ENCODE data around the gene ZNF654.
A peak's percentile ranks its signal among the peaks of the same experiment; 100 is the strongest.
"Not testable (repeated sequence)": the region's sequence is repeated elsewhere in the genome, so short reads cannot be mapped to it uniquely, and the experiment has no call there.

ZNF654 gene

DNA sequence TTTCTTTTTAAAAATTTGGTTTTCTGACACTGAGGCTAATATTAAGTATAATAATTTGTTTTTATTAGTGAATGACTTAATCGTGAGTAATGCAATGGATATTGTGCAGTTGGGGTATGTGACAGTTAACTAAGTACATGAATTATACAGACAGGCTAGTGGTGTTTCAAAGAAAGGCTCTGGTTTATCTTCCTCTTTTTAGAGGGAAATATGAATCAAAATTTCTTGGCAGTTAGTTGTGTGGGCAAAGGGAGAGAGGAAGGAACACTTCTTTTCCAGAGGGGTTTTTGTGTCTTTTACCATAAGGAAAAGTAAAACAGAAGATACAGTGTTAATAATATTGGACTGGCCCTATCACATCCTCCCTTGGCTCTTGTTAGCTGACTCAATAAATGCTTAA is 2.7 kb downstream of the ZNF654 start:
- DNase-seq (ENCODE audit: low read depth) = no peak

DNA sequence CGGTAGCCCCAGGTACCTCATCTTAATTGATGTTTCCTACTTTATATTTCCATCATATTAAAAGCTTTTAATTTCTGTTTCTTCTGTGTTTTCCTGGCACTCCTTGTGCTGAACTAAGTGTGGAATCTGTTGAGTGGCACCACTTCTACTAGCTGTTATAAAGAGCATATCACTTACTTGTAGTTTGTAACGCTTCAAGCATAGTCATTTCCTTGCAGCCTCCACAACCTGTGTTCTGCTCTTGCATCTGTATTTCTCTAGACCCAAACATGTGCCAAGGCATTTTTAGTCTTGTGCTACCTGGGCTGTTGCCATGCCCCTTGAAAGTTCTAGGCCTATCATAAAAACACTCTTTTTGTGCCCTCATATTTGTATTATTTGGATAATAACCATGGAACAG is 16.0 kb downstream of the ZNF654 start:
- no peak for DNase-seq (ENCODE audit: low read depth)

DNA sequence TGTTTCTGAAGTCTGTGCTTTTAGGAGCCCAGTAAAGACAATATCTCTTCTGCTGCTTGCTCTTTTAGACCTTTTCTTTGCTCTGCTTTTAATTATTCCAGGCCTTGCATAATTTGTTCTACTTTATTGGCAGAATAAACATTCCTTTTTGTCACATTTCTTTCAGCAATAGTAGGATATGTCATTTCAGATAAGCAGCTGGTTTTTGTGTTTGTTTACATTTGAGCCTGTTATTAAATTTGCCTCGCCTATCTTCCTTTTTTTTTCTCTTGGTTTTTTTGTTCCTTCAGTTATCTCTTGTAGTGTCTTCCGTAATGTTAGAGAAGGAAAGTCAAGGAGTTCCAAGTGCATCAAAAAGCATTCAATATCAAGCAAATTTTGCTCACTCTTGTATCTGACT is 16.4 kb downstream of the ZNF654 start:
- no peak for DNase-seq (ENCODE audit: low read depth)

DNA sequence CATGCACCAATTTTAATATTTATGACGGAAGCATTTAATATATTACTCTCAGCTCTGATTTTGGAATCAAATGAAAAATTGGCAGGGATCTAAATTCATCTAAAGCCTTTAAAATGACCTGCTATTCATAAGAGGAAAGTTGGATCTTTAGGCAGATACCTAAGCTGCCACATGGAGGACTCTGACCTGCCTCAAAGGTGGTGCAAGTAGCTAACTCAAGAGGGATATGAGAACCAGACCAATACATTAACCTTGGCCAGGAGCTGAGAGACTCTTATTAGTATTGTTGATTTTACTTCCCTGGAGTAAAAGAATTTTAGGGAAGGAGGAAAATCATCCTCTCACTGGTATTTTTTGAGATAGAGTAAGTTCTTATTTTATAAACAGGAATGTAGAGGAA is 17.7 kb downstream of the ZNF654 start:
- no peak for DNase-seq (ENCODE audit: low read depth)

DNA sequence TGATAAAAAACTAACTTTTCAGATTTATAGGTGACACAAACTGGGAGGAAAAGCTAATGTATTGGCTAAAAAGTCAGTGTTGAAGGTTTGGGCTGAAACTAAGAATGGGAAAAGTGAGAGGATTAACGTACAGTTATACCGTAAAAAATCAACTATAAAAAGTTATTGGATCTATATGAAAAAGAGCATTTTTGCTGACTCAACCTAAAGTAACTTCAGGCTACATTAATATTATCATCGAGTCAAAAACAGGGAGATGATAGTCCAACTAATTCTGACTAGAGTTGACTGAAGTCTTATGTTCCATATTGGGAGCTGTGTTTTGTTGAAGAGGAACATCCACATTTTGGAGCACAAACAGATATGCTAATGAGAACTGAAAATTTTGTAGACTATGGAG is 19.9 kb downstream of the ZNF654 start:
- DNase-seq (ENCODE audit: low read depth) = no peak

DNA sequence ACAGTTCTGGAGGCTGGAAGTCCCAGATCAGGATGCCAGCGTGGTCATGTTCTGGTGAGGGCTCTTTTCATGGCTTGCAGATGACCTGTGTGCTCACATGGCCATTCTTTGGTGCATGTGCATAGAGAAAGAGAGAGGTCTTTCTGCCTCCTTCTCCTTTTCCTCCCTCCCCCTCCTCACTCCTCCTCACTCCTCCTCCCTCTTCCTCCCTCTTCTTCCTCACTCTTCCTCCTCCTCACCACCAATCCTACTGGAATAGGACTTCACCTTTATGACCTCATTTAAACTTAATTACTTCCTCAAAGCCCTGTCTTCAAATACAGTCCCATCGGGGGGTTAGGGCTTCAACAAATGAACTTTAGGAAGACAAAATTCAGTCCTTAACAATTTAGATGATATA is 23.8 kb downstream of the ZNF654 start:
- DNase-seq (ENCODE audit: low read depth) = no peak

DNA sequence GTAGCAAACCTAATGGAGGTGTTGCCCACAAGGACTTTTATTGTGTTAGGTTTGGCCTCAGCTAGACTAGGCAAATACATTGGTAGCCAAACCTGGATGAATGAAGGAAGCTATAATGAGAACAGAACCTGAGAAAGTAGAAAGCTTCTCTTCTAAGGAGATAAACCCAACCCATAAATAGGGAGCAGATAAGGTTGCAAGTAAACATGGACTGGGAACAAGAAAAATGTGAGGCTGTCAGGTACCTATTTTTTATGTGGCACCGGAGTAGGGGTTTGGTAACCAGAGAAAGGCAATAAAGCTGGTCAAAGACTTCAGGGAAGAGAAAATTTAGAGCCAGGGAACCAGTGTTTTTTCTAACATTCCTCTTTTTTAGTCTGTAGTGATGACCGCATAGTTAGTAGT is 25.0 kb downstream of the ZNF654 start:
- no peak for DNase-seq (ENCODE audit: low read depth)

DNA sequence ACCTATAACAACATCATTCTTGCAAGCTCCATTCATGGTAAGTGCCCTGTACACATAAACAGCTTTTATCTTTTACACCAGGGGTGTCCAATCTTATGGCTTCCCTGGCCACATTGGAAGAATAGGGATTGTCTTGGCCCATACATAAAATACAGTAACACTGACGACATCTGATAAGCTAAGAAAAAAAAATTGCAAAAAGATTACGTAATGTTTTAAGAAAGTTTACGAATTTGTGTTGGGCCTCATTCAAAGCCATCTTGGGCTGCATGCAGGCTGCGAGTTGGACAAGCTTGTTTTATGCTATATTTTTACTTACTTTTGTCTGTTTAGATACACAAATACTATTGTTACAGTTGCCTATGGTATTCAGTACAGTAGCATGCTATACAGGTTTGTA is 31.6 kb downstream of the ZNF654 start:
- no peak for DNase-seq (ENCODE audit: low read depth)

DNA sequence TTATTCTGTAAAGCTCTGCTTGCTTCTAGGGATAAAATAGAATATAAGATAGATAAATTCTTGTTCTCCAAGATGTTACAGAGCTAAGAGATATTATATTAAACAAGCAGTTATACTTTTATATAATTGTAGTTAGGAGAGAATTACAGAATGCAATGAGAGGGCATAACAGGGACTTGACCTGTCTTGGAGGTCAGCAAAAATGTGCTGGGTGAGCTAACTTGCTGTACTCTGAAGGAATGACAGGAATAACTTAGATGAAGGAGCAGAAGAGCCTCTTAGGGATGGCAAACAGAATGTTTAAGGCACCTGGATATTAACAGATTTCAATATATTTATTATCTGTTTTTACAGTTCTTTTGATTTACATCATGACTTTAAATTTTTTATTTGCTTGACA is 33.2 kb downstream of the ZNF654 start:
- DNase-seq (ENCODE audit: low read depth) = no peak

DNA sequence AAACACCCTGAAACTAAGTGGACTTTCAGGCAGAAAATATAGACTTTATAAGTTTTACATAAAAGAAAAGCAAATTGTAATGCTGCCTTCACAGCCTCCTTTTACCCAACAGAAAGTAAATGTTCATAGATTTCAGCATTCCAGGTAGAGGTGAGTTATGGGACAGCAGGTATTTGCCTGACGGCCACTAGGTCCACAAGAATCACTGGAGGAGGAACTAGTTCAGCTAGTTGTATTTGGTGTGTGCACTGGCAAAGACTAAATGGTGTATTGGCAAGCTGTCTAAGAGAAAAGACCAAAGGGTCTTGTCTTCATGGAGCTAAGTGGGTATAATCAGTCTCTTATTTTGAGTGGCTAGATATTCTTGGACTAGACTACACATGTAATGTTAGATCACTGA is 34.2 kb downstream of the ZNF654 start:
- no peak for DNase-seq (ENCODE audit: low read depth)

DNA sequence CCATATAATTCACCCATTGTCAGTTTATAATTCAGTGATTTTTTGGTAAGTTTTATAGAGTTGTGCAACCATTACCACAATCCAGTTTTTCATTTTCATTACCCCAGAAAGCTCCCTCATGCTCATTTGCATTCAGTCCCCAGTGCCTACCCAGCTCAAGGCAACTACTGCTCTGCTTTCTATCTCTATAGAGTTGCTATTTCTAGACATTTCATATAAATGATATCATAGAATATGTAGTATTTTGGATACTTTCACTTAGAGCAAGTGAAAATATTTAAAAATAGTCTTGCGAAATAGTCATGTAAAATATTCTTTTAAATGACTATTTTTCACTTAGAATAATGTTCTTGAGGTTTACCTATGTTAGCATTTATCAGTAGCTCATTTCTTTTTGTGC is 42.1 kb downstream of the ZNF654 start:
- DNase-seq (ENCODE audit: low read depth) = no peak

DNA sequence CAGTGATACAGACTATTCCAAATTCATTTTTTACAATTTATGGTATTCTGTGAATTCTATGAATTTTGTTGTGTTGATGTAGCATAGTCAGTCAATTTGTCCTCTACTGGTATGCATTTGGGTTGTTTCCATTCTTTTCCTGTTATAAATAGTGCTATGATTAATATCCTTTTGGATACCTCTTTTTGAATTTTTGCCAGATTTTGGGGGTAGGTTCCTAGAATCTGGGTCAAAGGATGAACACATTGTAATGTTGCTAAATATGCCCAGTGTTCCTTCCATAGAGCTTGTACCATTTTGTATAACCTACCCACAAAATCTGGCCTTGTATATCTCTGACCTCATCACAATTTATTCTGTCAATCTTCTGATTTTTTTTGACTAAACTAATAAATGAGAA is 46.3 kb downstream of the ZNF654 start:
- peak; percentile 13 for DNase-seq (ENCODE audit: low read depth)

DNA sequence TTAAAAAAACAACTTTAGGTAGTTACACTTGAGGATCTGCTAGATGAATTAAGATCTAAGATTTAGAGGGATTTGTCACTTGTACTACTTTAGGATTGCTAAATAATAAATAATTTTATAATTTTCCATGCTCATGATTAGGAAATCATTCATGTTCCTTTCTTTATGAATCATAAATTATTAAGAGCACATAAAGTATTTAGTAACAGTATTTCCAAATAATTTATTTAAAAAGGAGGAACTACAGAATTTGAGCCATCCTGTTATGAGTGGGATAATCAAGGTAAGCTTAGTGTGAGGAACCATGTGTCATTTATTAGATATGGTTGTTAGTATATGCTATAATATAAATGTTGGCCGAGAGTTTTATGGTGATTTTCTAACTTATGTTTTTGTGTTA is 53.2 kb downstream of the ZNF654 start:
- no peak for DNase-seq (ENCODE audit: low read depth)

DNA sequence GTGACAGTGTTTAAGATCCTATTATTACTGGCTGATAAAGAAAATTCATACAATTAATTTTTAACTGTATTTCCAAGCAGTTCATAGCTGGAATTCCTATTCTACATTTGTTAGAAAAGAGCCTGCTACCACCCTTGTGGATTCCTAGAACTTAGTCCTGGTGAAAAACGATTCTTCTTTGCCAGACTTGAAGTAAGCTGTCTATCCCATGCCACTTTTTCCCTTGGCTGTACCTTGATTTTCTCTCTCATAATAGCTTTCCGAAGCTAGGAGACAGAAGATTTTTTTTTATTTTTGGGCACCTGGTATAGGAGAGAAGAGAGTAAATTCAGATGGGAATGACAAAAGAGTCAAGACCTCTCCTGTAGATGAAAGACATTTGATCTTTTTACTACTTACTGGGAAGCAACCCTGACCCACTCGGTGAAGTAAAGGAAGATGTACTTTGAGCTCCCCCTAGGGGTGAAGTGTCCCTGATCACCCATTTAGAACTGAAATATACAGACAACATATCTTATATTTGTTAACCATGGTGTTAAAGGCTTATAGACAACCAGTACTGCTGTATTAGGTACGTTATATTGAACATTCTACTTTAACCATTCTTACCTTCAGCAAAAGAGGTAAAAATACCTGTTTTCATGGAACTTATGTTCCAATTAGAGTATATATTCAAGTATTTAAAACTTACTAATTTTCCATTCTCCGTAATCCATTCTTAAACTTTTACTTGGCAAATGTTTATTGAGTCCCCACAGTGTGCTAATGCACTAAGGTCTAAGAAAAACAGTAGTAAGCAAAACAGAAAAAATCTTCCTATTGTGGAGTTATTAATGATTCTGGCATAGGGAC is 54.5 kb downstream of the ZNF654 start:
- DNase-seq (ENCODE audit: low read depth) = peak; percentile 44

DNA sequence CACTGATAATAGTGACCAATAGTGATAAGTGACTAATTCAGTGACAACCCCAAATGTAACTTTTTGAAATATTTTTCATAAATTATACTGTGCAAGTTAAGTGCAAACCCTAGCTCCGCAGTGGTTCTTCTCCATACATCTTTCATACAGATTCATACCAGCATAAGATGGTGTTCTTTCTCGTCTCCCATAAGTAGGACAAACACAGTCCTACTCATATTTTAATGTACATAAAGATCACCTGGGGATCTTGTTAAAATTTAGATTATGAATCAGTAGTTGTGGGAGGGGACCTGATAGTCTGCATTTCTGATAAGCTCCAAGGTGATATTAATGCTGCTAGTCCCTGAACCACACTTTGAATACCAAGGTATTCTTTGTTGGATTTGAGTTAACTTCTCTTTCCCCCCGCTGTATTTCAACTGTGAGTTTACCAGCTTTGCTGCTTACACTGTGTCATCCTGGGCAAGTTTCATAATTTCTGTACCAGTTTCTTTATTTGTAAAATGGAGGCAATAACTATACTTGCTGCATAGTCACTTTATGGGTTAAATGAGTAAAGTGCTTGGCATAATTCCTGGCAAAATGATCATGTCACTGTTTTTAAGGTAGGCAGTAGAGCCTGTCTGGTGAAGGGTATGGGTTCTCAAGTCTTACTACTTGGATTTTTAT is 56.0 kb downstream of the ZNF654 start:
- no peak for DNase-seq (ENCODE audit: low read depth)

DNA sequence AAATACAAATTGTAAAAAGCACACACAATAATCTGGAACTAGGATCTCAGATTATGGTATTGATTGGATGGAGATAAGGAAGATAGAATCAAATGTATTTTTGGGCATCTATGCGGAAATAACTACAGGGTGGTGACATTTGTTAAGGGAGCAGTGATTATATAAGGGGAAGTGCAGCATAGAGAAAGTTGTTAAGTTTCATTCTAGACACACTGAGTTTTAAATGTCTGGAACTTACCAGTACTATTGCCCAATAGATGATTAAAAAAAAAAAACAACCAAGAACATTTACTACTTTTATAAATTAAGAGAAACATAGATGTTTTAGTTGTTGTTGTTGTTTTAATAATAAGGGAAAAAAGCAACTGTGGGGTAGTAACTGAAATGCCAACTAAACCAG is 58.6 kb downstream of the ZNF654 start:
- DNase-seq (ENCODE audit: low read depth) = no peak

DNA sequence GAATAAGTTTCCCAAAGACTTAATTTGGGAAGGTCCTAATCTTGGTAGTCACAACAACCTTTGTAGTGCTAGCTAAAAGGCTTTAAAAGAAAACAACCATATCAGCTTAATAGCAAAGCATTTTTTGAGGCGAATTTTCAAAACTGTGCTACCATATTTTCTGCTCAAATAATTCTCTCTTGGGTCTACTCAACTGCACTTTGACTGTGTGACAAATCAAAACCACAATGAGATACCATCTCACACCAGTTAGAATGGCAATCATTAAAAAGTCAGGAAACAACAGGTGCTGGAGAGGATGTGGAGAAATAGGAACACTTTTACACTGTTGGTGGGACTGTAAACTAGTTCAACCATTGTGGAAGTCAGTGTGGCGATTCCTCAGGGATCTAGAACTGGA is 59.5 kb downstream of the ZNF654 start:
- DNase-seq (ENCODE audit: low read depth) = not testable (repeated sequence)

DNA sequence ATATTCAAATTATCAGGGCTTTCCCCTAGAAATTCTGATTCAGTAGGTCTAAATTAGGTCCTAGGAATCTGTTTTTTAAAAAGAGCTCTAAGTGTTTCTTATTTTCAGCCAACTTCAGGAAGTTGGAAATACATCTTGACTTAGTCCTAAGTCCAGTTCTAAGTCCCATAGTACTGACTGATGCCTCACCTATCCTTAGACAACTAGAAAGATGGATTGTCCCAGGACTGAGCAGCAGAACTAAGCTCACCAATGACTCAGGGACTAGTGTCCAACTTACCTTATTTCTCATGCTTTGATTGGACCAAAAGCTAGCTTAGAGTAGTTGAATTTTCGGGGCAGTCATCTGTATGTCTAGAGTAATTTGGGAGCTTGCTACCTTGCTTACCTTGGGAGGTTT is 64.5 kb downstream of the ZNF654 start:
- DNase-seq (ENCODE audit: low read depth) = no peak

DNA sequence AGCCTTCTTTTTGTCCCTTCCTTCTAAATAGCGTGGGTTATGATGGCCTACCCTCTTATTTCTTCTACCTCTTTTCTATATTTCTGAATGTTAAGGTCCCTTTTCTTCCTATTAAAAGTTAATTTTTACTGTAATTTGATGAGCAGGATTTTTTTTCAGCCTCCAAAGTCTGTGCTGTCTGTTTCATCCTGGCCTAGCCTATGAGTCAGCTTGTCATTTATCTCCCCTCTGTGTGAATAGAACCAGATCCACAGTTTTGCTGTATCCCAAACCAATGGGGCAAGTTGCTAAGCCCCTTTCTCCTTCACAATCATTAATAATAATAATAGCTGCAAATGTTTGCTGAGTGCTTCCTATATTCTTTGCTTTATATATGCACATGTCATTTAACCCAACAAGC is 72.6 kb downstream of the ZNF654 start:
- DNase-seq (ENCODE audit: low read depth) = no peak

DNA sequence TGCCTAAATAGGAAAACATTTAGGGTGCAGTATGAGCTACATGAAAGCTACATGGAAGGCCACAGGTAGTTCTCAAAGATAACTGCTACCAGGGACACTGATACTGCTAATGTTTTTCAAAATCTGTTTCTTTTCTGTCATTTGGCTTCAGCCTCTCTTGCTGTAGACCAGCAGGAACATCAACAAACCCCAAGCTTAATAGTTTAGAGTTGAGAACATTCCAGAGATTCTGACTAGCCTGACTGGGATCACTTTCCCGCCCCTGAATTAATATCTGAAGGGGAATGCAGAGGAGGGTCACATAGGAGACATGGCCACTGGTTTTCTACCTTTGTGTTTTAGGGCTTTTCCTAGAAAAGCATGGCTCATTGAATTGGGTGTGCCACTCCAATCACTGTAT is 73.8 kb downstream of the ZNF654 start:
- DNase-seq (ENCODE audit: low read depth) = no peak

DNA sequence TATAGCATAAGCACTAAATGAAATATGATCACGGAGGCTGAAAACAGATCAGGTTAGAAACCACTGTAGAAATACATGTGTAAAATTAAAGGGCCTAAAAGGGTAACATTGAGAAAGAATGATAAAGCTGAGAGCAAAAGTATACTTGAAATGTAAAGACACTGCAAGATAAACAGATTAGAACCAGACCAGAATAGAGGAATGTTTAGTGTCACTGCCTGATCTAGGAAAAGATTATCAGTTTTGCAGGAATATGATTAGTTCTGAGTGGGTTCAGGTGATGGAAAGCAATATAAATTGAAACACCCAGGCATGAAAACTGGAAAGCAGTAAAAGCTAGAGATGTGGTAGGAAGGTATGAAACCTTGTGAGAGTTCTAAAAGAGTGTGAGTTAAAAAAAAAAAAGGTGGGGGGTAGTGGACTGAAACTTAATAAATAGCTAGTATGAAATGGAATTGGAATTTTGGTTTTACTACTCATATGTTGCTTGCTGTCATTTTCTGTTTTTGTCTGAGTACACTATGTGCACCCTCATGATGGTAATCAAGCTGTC is 74.7 kb downstream of the ZNF654 start:
- DNase-seq (ENCODE audit: low read depth) = no peak

DNA sequence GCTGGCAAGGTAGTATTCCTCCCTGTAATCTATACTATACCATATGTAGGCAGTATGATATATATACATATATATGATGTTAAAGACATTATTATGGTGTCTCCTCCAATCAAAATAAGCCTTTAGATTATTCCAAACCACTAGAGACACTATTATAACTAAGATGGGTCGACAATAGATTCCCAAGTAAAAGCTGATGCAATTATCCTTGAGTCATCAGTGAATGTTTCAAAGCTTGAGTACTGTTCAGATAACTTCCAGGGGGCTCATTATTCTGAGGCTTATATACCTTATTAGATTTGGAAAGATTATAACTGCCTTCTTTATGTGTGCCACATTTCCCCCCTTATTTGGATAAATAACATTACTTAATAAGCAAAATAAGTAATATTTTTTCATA is 78.8 kb downstream of the ZNF654 start:
- no peak for DNase-seq (ENCODE audit: low read depth)

DNA sequence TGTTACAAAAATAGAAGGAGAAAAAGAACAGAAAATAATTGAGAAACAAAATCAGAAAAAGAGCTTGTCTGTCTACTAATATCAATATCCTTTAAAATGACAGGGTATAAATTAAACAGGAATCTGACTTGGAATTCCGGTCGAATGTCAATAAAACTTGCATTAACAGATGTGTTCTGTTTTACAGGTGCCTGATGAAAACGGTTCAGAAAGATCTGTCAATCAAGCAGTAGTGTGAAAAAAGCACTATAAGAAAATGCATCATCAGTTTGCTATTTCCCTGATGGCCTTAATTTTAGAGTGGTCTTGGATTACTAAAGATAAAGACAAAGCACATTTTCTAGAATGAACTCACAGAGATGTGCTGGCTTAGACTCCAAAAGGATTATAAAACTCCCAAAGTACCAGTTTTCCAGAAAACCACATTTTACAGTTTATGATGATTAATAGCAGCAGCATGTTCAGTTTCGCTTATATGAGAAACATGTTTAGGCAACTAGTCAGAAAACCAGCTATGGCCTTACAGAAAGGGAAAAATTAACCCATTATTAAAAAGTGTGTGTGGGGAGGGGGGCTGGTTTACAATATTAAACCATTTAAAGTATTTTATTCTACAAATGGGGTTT is 82.5 kb downstream of the ZNF654 start:
- peak; percentile 80 for DNase-seq (ENCODE audit: low read depth)
